HTERT RPE-1 (cell line): Measurements from ENCODE around the gene GYPA.
"Not testable (repeated sequence)": the region's sequence is repeated elsewhere in the genome, so short reads cannot be mapped to it uniquely, and the experiment has no call there.

Experiments used
- in situ Hi-C: fragments of 300-500 bp; cut with MboI; formaldehyde crosslinking; loops from 4 replicates; pipeline ENCODE4 v1.14.3; 2020; ENCODE audit warnings: low sequenced_read_pairs

Gene GYPA

GRCh38 chr4:144140594-144141295 is at the start of gene GYPA:
Gene GYPA (minus strand): TSS chr4:144140718. CDS start chr4:144140635, 83 bp downstream.
- in situ Hi-C loops, result not testable (repeated sequence)

- in situ Hi-C loops, result no loop called here
Observed at GRCh38 chr4:144190009-144190408, 49.5 kb upstream of the GYPA start.

GRCh38 chr4:144189121-144189520 is 48.6 kb upstream of the GYPA start:
- in situ Hi-C loops, result no loop called here

DNA sequence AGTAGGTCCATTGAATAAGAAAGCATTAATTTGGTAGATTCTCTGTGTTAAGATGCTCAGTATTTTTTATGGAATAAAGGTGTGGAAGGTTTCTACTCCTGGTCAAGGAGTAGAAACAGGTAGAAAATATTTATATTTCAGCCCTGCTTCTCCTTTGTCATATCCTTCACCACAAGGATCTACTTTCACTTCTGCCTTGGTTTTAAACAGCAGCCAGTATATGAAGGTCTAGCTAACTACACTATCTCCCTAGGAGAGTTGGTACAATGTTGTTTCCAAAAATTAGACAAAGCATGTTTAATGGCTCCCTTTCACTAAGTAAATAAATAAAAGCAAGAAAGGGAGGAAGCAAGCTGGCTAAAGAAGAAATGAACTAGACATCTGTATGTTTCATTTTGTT is 44.6 kb upstream of the GYPA start:
- in situ Hi-C loops, result no loop called here

GRCh38 chr4:144183165-144183564 is 42.6 kb upstream of the GYPA start:
- in situ Hi-C loops, result no loop called here

- in situ Hi-C loops, result no loop called here
Observed at GRCh38 chr4:144181391-144181790, 40.9 kb upstream of the GYPA start.

DNA sequence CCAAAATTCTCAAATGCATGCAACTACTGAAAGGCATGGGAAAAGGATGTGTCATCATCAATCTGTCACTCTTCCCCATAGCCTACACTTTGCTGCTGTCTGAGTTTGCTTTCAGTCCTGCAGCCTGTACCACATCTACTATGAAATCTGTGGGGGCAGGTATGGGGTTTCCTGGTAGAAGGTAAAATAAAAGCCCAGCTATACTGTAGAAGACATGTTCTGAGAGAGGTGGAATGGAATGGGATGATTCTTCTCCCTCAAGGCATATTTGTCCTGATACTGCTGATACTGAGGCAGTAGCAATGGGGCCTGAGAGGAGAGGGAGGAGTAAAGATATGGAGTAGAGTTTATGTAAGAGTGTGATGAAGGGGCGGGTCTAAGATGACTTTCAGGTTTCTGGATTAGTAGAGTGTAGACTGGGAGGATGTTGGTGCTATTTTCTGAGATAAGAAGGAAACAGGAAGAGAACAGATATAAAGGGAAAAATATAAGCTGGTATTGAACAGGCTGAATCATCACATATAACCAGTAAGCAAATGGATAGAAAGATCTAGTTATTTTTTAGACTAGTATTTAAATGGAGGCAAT is 38.7 kb upstream of the GYPA start:
- in situ Hi-C loops, result no loop called here

- in situ Hi-C loops, result no loop called here
Observed at GRCh38 chr4:144178414-144178813, 37.9 kb upstream of the GYPA start.

DNA sequence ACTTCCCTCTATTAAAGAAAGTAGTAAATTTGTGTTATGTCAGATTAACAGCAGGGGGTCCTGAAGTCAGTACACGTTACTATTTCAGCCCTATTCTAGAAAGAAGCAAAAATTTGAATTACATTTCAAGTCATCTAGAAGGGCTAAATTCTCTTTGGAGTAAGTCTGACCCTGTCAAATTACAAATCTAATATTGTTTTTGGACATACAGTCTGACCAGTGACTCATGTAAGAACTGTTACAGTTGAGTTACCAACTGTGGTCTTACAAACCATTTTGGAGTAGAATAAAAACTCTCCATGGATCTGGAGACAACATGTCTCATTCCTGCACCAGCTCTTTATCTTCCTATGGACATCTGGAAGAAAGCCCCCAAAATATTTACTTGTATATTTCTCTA is 36.0 kb upstream of the GYPA start:
- in situ Hi-C loops, result no loop called here

DNA sequence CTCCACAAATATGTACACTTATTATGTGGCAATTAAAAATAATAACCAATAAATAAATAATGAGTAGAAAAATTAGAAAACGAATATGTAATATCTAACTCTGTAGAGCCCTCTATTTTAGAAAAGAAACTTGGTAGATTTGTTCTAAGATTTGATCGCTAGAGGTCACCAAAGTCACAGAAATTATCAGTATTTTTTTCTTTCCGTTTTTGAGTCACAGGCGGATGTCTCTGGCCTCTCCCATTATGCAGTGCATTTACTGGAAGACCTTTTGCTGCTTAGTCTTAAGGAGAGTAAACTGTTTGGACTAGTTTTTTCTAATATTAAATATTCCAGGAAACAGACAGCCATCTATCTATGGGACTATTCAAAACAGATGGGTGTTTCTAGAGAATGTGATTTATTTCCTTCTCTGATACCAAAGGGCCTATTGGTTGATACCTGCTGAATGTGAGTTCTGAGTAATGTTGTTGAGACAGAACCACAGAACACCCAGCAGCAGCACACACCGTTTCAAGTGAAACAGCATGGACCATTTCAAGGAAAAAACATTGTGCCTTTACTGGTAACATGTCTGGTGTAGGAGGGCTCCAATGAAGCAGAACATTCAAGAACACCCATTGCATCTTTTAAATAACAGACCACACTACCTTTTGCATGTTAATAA is 34.0 kb upstream of the GYPA start:
- in situ Hi-C loops, result no loop called here

DNA sequence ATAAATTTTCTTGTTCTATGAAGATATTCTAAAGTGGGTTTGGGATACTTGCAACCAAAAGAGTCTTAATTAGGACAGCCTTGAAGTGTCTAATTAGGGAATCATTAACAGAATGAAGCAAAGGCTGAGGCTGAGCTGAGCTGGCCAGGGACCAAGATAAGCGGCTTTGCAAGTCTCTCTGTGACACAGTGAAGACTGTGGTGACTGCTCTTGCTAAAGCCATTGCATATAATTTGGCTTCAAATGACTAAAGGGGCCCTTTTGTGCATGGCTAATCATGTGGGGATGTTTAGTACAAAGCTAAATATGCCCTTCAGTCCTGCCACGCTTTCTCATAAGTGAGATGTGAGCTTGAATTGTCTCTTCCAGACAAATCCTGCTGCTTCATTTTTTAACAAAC is 31.2 kb upstream of the GYPA start:
- in situ Hi-C loops, result no loop called here

DNA sequence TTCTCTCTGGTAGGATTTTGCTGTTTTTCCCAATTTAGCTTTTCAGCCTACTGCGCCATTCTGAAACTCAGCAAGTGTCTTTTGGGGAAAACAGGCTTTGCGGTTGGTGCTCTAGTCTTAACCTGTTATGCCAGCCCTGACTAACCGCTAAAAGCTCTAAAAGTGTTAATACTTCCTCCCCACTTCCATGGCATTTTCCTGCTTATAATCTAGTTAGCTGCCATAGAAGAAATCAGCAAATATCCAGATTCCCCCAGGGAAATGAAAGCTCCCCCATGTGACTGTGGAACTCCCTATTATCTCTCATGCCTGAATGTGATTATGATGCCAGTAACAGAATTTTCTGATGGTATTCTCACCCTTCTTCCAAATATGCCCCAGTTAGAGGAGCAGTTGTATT is 28.7 kb upstream of the GYPA start:
- in situ Hi-C loops, result no loop called here

GRCh38 chr4:144154044-144154443 is 13.5 kb upstream of the GYPA start:
- in situ Hi-C loops, result no loop called here

DNA sequence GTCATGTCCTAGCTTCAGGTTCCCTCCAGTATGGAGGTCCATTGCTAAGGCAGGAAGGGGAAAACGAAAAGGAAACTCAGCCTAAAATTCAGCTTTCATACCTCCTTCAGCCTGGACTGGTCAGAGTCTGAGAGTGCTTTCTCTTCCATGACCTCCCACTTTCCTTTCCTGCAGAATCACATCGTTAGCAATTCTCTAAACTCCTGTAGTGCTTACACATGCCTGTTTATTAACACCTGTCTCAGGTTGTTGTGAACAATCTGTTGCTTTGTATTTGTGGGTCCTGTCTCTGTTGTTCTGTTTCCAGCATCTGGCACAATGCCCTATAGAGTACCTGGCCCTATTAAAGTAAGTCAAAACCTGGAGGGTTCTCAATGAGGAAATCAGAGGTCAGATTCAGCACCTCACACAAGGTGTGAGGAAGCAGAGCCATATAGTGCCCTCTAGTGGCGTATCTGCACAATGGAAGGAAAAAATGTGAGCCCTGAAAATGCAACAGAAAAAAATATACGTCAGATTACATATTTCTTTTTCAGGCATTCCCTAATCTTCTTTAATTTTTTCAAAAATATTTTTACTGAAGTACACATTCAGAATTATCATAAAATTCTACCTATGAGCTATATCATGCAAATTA is 2.3 kb upstream of the GYPA start:
- in situ Hi-C loops, result not testable (repeated sequence)

DNA sequence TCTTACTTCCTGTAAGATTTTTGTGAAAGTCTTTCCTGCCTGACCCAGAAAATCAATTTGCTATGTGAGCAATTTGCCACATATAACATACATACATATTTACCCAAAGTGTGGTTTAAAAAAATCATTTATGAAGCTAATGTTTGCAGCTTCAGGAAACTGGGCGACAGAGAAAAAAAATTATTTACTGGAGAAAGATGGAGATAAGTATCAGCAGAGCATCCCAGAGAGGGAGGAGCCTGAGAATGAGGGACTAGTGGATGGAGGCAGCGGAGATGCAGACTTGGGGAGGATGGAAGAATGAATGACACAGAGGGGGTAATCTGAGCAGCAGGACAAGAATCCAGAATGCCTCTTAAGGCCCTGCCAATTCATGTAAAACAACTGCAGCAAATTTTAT is 975 bp upstream of the GYPA start:
- in situ Hi-C loops, result no loop called here

- in situ Hi-C loops, result not testable (repeated sequence)
Observed at GRCh38 chr4:144139991-144140390, 527 bp downstream of the GYPA start.

GRCh38 chr4:144139547-144139946 is 971 bp downstream of the GYPA start:
- in situ Hi-C loops, result not testable (repeated sequence)

DNA sequence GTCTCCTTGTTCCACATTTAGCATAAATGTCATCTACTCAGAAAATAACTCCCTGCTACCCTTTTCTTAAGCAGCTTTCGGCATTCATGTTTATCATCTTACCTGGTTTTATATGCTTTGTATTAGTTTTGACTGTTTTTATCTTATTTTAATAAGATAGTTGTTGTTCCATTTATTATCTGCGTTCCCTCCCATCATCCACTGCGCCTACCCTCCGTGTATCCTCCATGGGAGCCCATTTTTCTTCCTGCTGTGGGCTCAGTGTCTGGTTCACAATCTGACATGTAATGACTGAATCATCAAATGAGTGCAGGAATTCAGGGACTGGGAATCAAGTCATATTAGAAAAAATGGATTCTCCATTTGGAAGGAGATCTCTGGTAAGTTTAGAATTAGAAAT is 2.3 kb downstream of the GYPA start:
- in situ Hi-C loops, result not testable (repeated sequence)

DNA sequence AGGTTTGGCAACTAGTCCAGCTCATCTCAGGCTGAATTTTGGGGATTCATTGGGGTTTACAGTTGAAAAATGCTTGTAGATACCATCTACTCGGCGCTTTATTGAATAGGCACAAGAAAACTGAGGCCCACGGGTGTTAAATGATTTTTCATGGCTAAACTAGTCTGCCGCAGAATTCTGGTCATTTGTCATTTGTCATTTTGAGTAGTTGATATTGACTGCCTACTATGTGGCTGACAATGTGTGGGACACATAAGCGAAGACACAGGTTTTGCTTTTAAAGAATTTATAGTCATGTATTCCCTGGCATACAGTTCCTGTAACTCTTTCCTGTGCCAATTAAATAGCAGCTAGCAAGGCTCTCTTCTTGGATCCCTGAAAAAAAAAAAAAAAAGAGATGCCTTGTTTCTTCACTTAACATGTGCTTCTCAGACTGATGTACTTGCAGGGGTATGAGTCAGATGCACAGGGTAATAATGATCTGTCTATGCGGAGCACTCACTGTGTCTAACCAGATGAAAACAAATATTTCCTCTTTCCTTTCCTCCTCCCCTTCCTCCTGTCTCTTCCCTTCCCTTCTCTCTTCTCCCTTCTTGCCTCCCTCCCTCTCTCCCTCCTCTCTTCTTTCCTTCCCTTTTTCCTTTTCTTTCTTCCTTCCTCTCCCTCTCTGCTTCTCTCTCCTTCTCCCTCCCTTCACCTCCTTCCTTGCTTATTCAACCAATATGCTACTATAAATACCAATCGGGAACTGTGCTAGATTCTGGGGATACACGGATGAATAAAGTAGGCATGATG is 3.2 kb downstream of the GYPA start:
- in situ Hi-C loops, result not testable (repeated sequence)

DNA sequence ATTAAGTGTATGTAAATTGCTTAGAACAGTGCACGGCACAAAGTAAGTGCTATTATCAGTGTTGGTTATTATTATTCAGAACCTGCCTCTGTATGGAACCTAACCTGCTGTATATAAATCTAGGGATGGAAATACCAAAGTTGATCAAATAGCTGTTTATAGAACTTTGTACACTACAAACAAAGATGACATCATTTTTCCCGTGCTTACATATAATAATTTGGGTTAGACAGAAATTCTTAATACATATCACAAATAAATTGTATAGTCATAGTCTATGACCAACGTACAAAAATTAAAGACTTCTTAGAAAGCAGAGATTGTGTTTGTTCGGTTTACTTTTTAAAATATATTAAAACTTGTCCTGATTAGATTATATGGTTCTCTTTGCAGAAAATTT is 4.3 kb downstream of the GYPA start:
- in situ Hi-C loops, result not testable (repeated sequence)

GRCh38 chr4:144130167-144130566 is 10.4 kb downstream of the GYPA start:
- in situ Hi-C loops, result not testable (repeated sequence)
